Fibroblast of pulmonary artery (primary cell): ENCODE data around the gene RALA.

Experiments used
- DNase-seq: peaks from one replicate; pipeline ENCODE4 v3.0.0-alpha.2; 2010; ENCODE audit warnings: low read depth
- H3K4me3 ChIP-seq: replicated peaks from 2 replicates; pipeline ENCODE4 v1.5.1; 2011; ENCODE audit warnings: low read depth, mild to moderate bottlenecking, control low read depth, low read length, moderate library complexity
- TF ChIP-seq, protein P1 (sequence below): IDR thresholded peaks from 2 replicates; pipeline ENCODE4 v1.5.1; 2011; ENCODE audit warnings: mild to moderate bottlenecking, control low read depth, low read length, inconsistent platforms; ENCODE audit errors: missing control alignments

The RALA gene

DNA sequence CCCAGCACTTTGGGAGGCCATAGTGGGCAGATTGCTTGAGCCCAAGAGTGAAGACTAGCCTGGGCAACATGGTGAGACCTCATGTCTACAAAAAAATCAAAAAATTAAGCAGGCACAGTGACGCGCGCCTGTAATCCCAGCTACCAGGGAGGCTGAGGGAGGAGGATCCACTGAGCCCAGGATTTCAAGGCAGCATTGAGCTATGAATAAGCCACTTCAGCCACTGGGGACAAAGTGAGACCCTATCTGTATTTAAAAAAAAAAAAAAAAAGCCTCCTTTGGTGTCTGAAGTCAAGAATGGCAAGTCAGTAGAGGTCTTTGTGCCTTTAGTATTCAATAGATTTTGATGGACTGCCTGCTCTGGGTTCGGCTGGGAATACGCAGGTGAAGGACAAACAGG is 85.7 kb downstream of the RALA start:
- H3K4me3 ChIP-seq = no peak overlapping the region
- DNase-seq = no peak
- TF ChIP-seq, protein P1, sequence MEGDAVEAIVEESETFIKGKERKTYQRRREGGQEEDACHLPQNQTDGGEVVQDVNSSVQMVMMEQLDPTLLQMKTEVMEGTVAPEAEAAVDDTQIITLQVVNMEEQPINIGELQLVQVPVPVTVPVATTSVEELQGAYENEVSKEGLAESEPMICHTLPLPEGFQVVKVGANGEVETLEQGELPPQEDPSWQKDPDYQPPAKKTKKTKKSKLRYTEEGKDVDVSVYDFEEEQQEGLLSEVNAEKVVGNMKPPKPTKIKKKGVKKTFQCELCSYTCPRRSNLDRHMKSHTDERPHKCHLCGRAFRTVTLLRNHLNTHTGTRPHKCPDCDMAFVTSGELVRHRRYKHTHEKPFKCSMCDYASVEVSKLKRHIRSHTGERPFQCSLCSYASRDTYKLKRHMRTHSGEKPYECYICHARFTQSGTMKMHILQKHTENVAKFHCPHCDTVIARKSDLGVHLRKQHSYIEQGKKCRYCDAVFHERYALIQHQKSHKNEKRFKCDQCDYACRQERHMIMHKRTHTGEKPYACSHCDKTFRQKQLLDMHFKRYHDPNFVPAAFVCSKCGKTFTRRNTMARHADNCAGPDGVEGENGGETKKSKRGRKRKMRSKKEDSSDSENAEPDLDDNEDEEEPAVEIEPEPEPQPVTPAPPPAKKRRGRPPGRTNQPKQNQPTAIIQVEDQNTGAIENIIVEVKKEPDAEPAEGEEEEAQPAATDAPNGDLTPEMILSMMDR = no peak

DNA sequence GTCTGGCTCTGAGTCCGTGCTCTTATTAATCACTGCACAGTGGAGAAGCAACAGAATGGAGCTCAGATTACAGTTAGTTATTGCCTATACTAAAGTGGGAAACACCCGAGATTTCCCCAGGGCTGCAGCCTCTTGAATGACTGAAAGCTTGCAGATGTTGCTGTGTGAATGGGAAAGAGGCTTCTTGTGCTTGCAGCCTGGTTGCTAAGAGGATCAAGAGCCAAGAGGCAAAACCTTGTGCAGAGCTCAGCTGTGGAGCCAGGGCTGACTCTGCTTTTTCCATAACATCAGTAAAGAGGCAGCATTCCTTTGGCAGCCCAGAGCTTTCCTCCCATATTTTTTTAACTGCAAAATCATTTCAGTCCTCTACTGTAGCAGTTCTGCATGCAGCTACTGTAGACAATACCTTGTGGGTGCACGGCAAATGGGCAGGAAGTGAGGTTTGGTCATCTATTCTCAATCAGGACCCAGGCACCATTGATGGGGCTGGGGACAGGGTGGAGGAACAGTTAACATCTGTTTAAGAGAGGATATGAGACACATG is 86.5 kb downstream of the RALA start:
- H3K4me3 ChIP-seq = no peak overlapping the region
- peak; percentile 84 for DNase-seq
- TF ChIP-seq, protein P1 = no peak

DNA sequence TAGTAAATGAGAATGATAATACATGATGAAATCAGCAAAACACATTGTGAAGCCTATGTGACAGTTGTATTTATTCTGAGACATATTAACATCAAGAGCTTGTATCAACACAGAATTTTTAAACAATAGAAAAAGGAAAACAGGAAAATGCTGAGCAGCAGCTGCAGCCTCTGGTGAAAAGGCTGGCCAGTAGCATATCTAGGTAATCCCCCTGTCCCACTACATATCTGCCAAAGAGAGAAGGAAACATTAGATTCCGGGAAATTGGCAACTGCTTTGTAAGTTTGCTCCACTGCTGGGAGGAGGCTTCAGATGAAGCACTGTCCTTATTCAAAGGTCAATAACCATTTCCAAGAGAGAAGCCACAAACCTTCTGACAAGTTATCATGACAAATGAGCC is 89.4 kb downstream of the RALA start:
- no peak for DNase-seq
- TF ChIP-seq, protein P1 = no peak
- no peak overlapping the region for H3K4me3 ChIP-seq

DNA sequence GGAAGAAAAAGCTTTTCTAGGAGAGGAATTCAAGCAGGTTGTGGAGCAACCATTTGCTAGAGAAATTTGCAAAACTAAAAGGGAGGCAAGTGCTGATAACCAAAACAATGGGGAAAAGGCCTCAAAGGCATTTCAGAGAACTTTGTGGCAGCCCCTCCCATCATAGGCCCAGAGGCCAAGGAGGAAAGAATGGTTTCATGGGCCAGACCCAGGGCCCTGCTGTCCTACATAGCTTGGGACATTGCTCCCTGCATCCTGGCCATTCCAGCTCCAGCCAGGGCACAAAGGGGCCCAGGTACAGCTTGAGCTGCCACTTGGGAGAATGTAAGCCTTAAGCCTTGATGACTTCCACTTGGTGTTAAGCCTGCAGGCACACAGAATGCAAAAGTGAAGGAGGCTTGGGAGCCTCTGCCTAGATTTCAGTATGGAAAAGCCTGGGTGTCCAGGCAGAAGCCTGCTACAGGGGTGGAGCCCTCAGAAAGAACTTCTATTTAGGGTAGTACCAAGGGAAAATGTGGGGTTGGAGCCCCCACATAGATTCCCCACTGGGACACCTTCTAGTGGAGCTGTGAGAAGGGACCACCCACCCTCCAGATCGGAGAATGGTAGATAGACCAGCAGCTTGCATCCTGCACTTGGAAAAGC is 91.2 kb downstream of the RALA start:
- no peak for DNase-seq
- no peak overlapping the region for H3K4me3 ChIP-seq
- TF ChIP-seq, protein P1 = no peak

DNA sequence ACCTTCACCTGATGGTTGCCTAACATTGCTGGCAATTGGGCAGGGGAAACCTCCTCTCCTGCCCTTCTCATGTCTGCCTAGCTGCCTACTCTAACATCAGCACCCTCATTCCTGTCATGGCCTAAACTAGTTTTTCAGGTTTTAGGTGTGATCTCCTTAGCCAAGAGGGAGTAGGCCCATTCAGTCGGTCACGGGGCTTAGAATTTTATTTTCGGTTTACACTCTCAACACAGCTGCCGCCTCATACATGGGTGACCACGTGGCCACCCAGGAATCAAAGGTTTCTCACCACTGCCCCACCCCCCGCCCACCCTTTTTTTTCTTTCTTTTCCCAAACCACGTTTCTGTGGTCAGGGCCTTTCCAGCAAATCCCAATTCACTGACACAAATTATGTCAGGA is 97.2 kb downstream of the RALA start:
- H3K4me3 ChIP-seq = no peak overlapping the region
- DNase-seq = no peak
- TF ChIP-seq, protein P1 = no peak

DNA sequence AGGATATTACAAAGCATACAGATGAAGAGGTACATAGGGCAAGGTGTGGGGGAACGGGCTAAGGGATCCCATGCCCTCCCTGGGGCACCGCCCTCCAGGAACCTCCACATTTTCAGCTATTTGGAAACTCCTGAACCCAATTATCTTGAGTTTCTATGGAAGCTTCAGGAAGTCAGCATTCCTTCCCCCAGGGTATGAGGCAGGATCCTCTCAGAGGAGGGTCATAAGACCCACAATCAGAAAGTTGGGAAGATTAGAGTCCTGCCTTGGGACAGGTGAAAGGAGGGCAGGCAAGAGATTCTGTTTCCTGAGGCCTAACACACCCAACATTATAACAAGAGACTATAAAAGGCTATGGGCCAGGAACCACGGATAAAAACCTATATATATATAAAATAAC is 98.0 kb downstream of the RALA start:
- no peak overlapping the region for H3K4me3 ChIP-seq
- TF ChIP-seq, protein P1 = no peak
- DNase-seq = no peak
